Neural cell (in vitro differentiated cells): ENCODE measurements around the gene SLC35B2. TPM values are rescaled to one million over a fixed set of nuclear protein-coding genes. Genes with fewer than 3 reads are reported as not detected.

Source experiments
- H2AFZ ChIP-seq: fragments of 200-600, 300-800 bp; sonication (generic), shearing (Covaris generic); 2 replicates; pipeline ENCODE4 v1.6.0; 2014; ENCODE audit warnings: low read depth, mild to moderate bottlenecking, antibody characterized with exemption, low read length, moderate library complexity
- H3F3A ChIP-seq: fragments of 200-600 bp; shearing (Covaris generic); 2 replicates; pipeline ENCODE4 v1.6.1; 2016; ENCODE audit warnings: mild to moderate bottlenecking, moderate library complexity, mixed read lengths, antibody characterized with exemption, low read length; ENCODE audit not compliant: insufficient read depth, poor library complexity, severe bottlenecking
- H3K27ac ChIP-seq: fragments of 200-600, 300-800 bp; sonication (generic), shearing (Covaris generic); 2 replicates; pipeline ENCODE4 v1.5.1; 2014; ENCODE audit warnings: mild to moderate bottlenecking, low read length, moderate library complexity
- H3K27me3 ChIP-seq: fragments of 300-800, 200-600 bp; sonication (generic), shearing (Covaris generic); 2 replicates; pipeline ENCODE4 v1.6.0; 2014; ENCODE audit warnings: mild to moderate bottlenecking, low read depth, low read length, moderate library complexity; ENCODE audit not compliant: insufficient read depth
- H3K36me3 ChIP-seq: fragments of 300-800, 200-600 bp; sonication (generic), shearing (Covaris generic); 2 replicates; pipeline ENCODE4 v1.5.1; 2014; ENCODE audit warnings: mild to moderate bottlenecking, antibody characterized with exemption, low read length, moderate library complexity; ENCODE audit not compliant: insufficient read depth
- H3K4me2 ChIP-seq: fragments of 300-800, 200-600 bp; sonication (generic), shearing (Covaris generic); 2 replicates; pipeline ENCODE4 v1.6.0; 2014; ENCODE audit warnings: mild to moderate bottlenecking, low read length
- H3K4me3 ChIP-seq: fragments of 300-800, 200-600 bp; sonication (generic), shearing (Covaris generic); 2 replicates; pipeline ENCODE4 v1.5.1; 2014; ENCODE audit warnings: mild to moderate bottlenecking, low read length, moderate library complexity
- H3K79me2 ChIP-seq: fragments of 200-600 bp; shearing (Covaris generic); replicated peaks from 2 replicates; pipeline ENCODE4 v1.6.0; 2014; ENCODE audit warnings: mild to moderate bottlenecking, low read length, moderate library complexity; ENCODE audit not compliant: insufficient read depth
- H3K9ac ChIP-seq: fragments of 300-800, 200-600 bp; sonication (generic), shearing (Covaris generic); 2 replicates; pipeline ENCODE4 v1.6.1; 2016; ENCODE audit warnings: mild to moderate bottlenecking, low read length, mixed read lengths
- H3K9me2 ChIP-seq: fragments of 200-600 bp; shearing (Covaris generic); 2 replicates; pipeline ENCODE4 v1.6.1; 2016; ENCODE audit warnings: mild to moderate bottlenecking, low read length, mixed read lengths; ENCODE audit not compliant: insufficient read depth
- H3K9me3 ChIP-seq: fragments of 200-600, 300-800 bp; sonication (generic), shearing (Covaris generic); 2 replicates; pipeline ENCODE4 v1.6.1; 2016; ENCODE audit warnings: mild to moderate bottlenecking, mixed run types, low read length, moderate library complexity, mixed read lengths
- H4K20me1 ChIP-seq: fragments of 200-600 bp; shearing (Covaris generic); 2 replicates; pipeline ENCODE4 v1.6.1; 2016; ENCODE audit warnings: mild to moderate bottlenecking, mixed run types; ENCODE audit not compliant: insufficient read depth
- EP300 ChIP-seq: fragments of 450-650 bp; conservative IDR thresholded peaks from 2 replicates; pipeline ENCODE4 v1.6.1; 2014; ENCODE audit warnings: antibody characterized with exemption, mild to moderate bottlenecking, moderate library complexity; ENCODE audit not compliant: poor library complexity, severe bottlenecking
- EZH2 ChIP-seq: fragments of 200-600, 300-800 bp; shearing (Covaris generic), sonication (generic); IDR thresholded peaks from 2 replicates; pipeline ENCODE4 v1.6.1; 2014; ENCODE audit warnings: antibody characterized with exemption, low read length, borderline replicate concordance, mild to moderate bottlenecking; ENCODE audit not compliant: insufficient read depth, poor library complexity, severe bottlenecking
- MXI1 ChIP-seq: fragments of 450-650 bp; conservative IDR thresholded peaks from 2 replicates; pipeline ENCODE4 v1.6.1; 2014; ENCODE audit warnings: antibody characterized with exemption, mild to moderate bottlenecking; ENCODE audit not compliant: poor library complexity, severe bottlenecking
- POLR2AphosphoS5 ChIP-seq: IDR thresholded peaks from 2 replicates; pipeline ENCODE4 v1.6.1; 2012
- RAD21 ChIP-seq: fragments of 450-650 bp; conservative IDR thresholded peaks from 2 replicates; pipeline ENCODE4 v1.6.1; 2014; ENCODE audit warnings: antibody characterized with exemption, mild to moderate bottlenecking, moderate library complexity
- SMC3 ChIP-seq: fragments of 450-650 bp; conservative IDR thresholded peaks from 2 replicates; pipeline ENCODE4 v1.6.1; 2014; ENCODE audit warnings: antibody characterized with exemption, mild to moderate bottlenecking, moderate library complexity; ENCODE audit not compliant: poor library complexity
- TAF1 ChIP-seq: IDR thresholded peaks from 2 replicates; pipeline ENCODE4 v1.6.1; 2012; ENCODE audit warnings: low read depth
- polyA plus RNA-seq: library from polyadenylated mRNA; depleted of rRNA; stranded (reverse); fragments of >200 nt; gene quantifications from 2 replicates; pipeline ENCODE4 v1.2.3, GENCODE V29; 2014
- TF ChIP-seq, protein P1 (sequence below): fragments of 450-650 bp; IDR thresholded peaks from 2 replicates; pipeline ENCODE4 v1.5.1; 2014; ENCODE audit warnings: antibody characterized with exemption, mild to moderate bottlenecking, moderate library complexity; ENCODE audit not compliant: poor library complexity, severe bottlenecking

Gene SLC35B2
- polyA plus RNA-seq, 1 donor from 2014 or later = 44.5 TPM

DNA sequence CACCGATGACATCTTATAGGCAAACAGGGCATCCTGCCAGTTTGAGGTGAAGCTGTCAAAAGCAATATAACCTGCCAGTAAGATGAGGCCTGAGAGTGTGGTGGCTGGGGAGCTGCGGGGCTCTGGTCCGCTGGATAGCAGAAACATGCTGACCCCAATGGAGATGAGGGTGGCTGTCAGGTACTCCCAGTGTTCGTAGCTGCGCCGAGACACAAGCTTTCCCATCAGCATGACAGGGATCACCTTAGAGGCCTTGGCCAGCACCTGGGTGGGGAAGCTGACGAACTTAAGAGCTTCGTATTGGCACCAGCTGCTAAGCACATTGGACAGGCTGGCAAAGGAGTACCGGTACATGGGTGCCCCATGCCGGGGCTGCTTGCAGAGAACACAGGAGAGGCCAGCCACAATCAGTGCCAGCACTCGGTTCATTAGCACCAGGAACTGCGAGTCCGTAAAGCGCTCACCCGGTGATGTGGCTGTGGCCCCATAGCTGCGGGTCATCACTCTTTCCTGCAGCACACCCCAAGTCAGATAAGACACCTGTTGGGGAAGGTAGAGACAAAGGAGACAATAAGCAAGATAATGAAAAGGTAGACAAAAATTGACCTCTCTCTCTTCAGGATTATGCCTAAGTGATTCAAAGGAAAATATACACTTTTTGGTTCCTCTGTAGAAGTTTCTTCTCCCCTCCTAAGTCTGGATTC is 2.1 kb downstream of the SLC35B2 start:
- Histone ChIP-seq H3K4me2 (peak overlapping the region; percentile 94), H3K27me3 (no peaks in the 10 kb centered on the region), H3F3A (no peaks in the 10 kb centered on the region), H3K27ac (no peak overlapping the region), H3K79me2 (peaks cover 34% of the 10 kb centered on the region), H4K20me1 (no peaks in the 10 kb centered on the region), H2AFZ (no peak overlapping the region), H3K9me2 (no peaks in the 10 kb centered on the region), H3K4me3 (peak overlapping the region; percentile 98), H3K9me3 (no peaks in the 10 kb centered on the region), H3K9ac (peak overlapping the region; percentile 96), H3K36me3 (peaks cover 12% of the 10 kb centered on the region)
- TF ChIP-seq POLR2AphosphoS5 (peak; percentile 6), SMC3 (no peak)

DNA sequence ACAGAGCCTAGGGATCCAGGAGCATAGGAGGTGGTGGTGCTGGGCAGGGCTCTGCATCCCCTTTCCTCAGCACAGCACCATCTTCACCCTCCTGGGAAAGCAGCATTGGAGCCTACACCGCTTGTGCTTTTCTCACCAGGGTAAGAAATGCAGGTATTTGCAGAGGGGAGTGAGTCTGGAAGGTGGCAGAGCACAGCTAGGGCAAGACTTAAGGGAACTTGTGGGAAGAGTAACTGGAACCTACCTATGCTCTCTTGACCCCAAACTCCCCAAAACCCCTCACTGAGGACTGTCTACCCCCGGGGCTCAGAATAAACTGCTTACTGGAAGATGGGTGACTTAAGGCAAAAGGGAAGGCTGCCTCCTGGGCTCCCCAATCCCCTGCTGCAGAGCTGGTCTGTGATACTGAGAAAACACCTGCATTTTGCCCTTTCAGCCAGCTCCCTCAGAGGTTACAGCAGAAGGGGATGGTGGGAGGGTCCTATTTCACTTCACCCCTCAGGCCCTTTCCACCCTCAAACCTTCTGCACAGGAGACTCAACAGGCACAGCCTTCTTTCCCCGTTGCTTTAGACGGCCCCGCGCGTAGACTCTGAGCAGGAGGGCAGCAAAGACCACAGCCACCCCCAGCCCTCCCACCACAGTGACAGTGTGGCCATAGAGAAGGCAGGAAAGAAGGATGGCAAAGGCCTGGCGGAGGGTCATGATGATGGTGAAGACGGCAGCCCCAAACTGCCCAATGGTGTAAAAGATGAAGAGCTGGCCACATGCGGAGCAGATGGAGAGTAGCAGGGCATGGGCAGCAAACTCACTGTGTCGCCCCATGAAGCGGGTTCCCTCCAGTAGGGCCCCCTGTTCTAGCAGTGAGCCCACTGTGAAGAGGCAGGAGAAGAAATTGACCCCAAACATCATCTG is 2.9 kb downstream of the SLC35B2 start:
- peaks cover 16% of the 10 kb centered on the region for H3K36me3 ChIP-seq
- H4K20me1 ChIP-seq = peaks cover 5% of the 10 kb centered on the region
- peaks cover 42% of the 10 kb centered on the region for H3K79me2 ChIP-seq
- no peaks in the 10 kb centered on the region for H3K9me2 ChIP-seq
- H3F3A ChIP-seq = no peaks in the 10 kb centered on the region
- H3K4me2 ChIP-seq = no peak overlapping the region
- no peaks in the 10 kb centered on the region for H3K9me3 ChIP-seq
- peak overlapping the region; percentile 1 for H3K9ac ChIP-seq
- TF ChIP-seq TAF1 (no peak), EP300 (no peak), RAD21 (no peak), POLR2AphosphoS5 (peak; percentile 38), EZH2 (no peak)
- peak overlapping the region; percentile 98 for H3K4me3 ChIP-seq
- no peak overlapping the region for H3K27ac ChIP-seq
- no peak overlapping the region for H2AFZ ChIP-seq
- no peaks in the 10 kb centered on the region for H3K27me3 ChIP-seq

DNA sequence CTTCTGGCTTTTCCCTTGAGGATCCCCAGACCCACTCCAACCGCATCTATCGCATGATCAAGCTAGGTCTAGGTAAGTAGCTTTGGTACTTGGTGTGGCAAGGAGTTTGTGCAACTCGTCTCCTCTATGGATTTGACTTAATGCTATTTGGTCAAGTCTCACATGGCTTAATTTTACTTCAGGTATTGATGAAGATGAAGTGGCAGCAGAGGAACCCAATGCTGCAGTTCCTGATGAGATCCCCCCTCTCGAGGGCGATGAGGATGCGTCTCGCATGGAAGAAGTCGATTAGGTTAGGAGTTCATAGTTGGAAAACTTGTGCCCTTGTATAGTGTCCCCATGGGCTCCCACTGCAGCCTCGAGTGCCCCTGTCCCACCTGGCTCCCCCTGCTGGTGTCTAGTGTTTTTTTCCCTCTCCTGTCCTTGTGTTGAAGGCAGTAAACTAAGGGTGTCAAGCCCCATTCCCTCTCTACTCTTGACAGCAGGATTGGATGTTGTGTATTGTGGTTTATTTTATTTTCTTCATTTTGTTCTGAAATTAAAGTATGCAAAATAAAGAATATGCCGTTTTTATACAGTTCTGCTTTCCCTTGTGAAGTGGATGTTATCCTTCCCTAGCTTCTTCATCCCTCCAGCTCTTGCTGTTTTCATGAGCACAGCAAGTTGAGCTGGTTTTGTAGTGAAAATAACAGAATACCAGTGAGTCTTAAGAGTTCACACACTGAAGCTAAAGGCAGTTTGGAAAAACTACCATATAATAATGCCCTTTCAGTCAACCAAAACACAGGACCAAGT is 3.8 kb downstream of the SLC35B2 start:
- Histone ChIP-seq H3K9ac (no peak overlapping the region), H3K9me2 (no peaks in the 10 kb centered on the region), H3K4me2 (no peak overlapping the region), H2AFZ (no peak overlapping the region), H3F3A (no peaks in the 10 kb centered on the region), H3K27ac (no peak overlapping the region), H3K9me3 (no peaks in the 10 kb centered on the region), H3K4me3 (no peak overlapping the region), H4K20me1 (peaks cover 5% of the 10 kb centered on the region), H3K27me3 (no peaks in the 10 kb centered on the region), H3K36me3 (peaks cover 16% of the 10 kb centered on the region), H3K79me2 (peaks cover 52% of the 10 kb centered on the region)
- TF ChIP-seq POLR2AphosphoS5 (no peak), EP300 (no peak), SMC3 (no peak), RAD21 (no peak), MXI1 (no peak)
- TF ChIP-seq, protein P1, sequence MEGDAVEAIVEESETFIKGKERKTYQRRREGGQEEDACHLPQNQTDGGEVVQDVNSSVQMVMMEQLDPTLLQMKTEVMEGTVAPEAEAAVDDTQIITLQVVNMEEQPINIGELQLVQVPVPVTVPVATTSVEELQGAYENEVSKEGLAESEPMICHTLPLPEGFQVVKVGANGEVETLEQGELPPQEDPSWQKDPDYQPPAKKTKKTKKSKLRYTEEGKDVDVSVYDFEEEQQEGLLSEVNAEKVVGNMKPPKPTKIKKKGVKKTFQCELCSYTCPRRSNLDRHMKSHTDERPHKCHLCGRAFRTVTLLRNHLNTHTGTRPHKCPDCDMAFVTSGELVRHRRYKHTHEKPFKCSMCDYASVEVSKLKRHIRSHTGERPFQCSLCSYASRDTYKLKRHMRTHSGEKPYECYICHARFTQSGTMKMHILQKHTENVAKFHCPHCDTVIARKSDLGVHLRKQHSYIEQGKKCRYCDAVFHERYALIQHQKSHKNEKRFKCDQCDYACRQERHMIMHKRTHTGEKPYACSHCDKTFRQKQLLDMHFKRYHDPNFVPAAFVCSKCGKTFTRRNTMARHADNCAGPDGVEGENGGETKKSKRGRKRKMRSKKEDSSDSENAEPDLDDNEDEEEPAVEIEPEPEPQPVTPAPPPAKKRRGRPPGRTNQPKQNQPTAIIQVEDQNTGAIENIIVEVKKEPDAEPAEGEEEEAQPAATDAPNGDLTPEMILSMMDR = peak; percentile 40
